Tibial nerve (tissue), 4 donors: ENCODE data around the gene THOC5. TPM values are rescaled to one million over a fixed set of nuclear protein-coding genes. Genes with fewer than 3 reads are reported as not detected.

Experiments used
- DNase-seq, 2 donors: peaks; one replicate each; pipeline ENCODE4 v3.0.0-alpha.2; 2019; ENCODE audit warnings: low spot score in 2 of 2
- H3K27ac ChIP-seq, 4 donors: fragments of 200-600 bp; sonication (generic) in 3 of 4; one replicate each; pipeline ENCODE4 v1.5.1; 2017 to 2019; ENCODE audit warnings: mild to moderate bottlenecking in 1 of 4
- H3K27me3 ChIP-seq, 2 donors: fragments of 200-600 bp; sonication (generic) in 1 of 2; one replicate each; pipeline versions ENCODE4 v1.5.1 to v1.6.0; 2017 to 2019
- H3K36me3 ChIP-seq, 3 donors: fragments of 200-600 bp; sonication (generic); one replicate each; pipeline ENCODE4 v1.5.1; 2018 to 2019
- H3K4me1 ChIP-seq, 4 donors: fragments of 200-600 bp; sonication (generic) in 3 of 4; one replicate each; pipeline ENCODE4 v1.5.1; 2017 to 2019
- H3K4me3 ChIP-seq, 4 donors: fragments of 200-600 bp; sonication (generic) in 3 of 4; one replicate each; pipeline ENCODE4 v1.5.1; 2017 to 2019; ENCODE audit warnings: mild to moderate bottlenecking in 1 of 4, moderate library complexity in 1 of 4
- H3K9me3 ChIP-seq, 4 donors: fragments of 200-600 bp; sonication (generic) in 3 of 4; one replicate each; pipeline ENCODE4 v1.5.1; 2017 to 2019
- EP300 ChIP-seq, 2 donors: sonication (generic); formaldehyde crosslinking; IDR thresholded peaks; one replicate each; pipeline ENCODE4 v1.6.1; 2017; ENCODE audit warnings: antibody characterized with exemption in 2 of 2, mild to moderate bottlenecking in 1 of 2
- POLR2A ChIP-seq, 2 donors: fragments of 450-650 bp; IDR thresholded peaks; one replicate each; pipeline ENCODE4 v1.6.1; 2017; ENCODE audit warnings: antibody characterized with exemption in 2 of 2, mild to moderate bottlenecking in 2 of 2, moderate library complexity in 2 of 2
- WGBS, 2 donors: methylation state at CpG; one replicate each; pipeline ENCODE4 v1.1.5; 2018; 5-methylcytosine and 5-hydroxymethylcytosine counted together
- total RNA-seq, 4 donors: library from RNA; depleted of rRNA; stranded (reverse); fragments of >200 nt; gene quantifications; one replicate each; pipeline ENCODE4 v1.1.0, GENCODE V29; 2016
- TF ChIP-seq, protein P1 (sequence below), 5 experiments: fragments of 200-600 bp in 3 of 5; fragments of 450-650 bp in 2 of 5; sonication (generic) in 3 of 5; IDR thresholded peaks; one replicate each; pipeline ENCODE4 v1.5.1; 2016 to 2019; ENCODE audit warnings: antibody characterized with exemption in 5 of 5, mild to moderate bottlenecking in 3 of 5, moderate library complexity in 2 of 5

Gene THOC5
- total RNA-seq, 4 donors from 2014 or later = 31.2 to 65.9 (median 50.3) TPM

DNA sequence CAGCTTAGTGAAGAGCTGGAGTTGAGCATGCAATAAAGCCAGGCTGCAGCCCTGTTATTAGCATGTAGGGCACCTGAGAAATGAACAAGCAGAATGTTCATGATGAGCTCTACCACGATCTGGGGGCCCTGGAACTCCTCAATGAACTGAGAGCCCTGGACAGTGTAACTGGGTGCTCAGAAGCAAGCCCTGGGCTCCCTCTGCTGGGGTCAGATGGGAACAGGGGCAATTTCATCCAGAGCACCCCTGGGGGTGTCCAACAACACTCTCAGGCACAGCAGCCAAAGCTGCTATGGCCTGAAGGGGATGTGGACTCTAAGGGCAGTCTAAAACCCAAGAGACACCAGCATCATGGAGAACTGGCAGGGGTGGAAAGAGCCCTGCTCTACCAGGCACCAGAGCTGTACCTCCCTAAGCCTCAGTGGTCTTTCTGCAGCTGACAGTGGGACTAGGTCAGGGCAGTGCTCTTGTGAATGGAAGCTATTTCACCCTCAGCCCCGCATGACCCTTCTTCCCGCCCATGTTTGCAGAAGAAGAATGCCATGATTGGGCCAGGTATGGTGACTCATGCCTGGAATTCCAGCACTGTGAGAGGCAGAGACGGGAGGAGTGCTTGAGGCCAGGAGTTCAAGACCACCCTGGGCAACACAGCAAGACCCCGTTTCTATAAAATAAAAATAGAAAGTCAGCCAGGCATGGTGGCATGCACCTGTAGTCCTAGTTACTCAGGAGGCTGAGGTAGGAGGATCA lies 28.9 kb downstream of the THOC5 start:
- DNase-seq = no peak
- TF ChIP-seq, protein P1, sequence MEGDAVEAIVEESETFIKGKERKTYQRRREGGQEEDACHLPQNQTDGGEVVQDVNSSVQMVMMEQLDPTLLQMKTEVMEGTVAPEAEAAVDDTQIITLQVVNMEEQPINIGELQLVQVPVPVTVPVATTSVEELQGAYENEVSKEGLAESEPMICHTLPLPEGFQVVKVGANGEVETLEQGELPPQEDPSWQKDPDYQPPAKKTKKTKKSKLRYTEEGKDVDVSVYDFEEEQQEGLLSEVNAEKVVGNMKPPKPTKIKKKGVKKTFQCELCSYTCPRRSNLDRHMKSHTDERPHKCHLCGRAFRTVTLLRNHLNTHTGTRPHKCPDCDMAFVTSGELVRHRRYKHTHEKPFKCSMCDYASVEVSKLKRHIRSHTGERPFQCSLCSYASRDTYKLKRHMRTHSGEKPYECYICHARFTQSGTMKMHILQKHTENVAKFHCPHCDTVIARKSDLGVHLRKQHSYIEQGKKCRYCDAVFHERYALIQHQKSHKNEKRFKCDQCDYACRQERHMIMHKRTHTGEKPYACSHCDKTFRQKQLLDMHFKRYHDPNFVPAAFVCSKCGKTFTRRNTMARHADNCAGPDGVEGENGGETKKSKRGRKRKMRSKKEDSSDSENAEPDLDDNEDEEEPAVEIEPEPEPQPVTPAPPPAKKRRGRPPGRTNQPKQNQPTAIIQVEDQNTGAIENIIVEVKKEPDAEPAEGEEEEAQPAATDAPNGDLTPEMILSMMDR (IDR thresholded peaks at IDR 0.05) = peak in 1 of 5 experiments; percentile 13
- TF ChIP-seq POLR2A (IDR thresholded peaks at IDR 0.05) (no peak), EP300 (IDR thresholded peaks at IDR 0.05) (no peak)
- Histone ChIP-seq H3K27ac (no peak overlapping the region), H3K4me1 (no peaks in the 10 kb centered on the region), H3K9me3 (no peaks in the 10 kb centered on the region), H3K4me3 (no peak overlapping the region), H3K27me3 (no peaks in the 10 kb centered on the region), H3K36me3 (peaks cover 0 to 98% (median 30%) of the 10 kb centered on the region in 3 donors)
- WGBS, 2 donors = 51 to 60% methylated on average over 5 of the region's 5 CpGs

DNA sequence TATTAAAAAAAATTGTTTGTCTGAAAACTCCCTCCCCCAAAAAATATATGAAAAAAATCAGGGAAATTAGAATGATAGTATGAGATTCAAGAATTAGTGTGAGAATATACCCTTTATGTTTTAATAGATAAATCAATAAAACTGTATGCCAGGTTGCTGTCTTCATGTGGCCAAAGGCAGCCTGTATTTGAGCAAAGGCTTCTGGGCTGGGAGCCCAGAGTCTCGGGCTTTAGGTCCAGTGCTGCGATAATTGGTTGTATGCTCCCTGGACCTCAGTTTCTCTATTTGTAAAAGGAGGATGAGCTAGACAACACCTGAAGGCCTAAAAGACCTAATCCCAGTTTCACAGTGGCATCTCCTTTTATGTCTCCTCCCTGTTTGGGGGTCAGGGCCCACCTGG lies 29.8 kb downstream of the THOC5 start:
- H3K36me3 ChIP-seq = peaks cover 0 to 98% (median 37%) of the 10 kb centered on the region in 3 donors
- H3K9me3 ChIP-seq = no peaks in the 10 kb centered on the region
- DNase-seq = no peak
- H3K27ac ChIP-seq = no peak overlapping the region
- no peak overlapping the region for H3K4me3 ChIP-seq
- 93 to 100% methylated on average over 2 of the region's 2 CpGs for whole genome bisulfite sequencing, 2 donors
- TF ChIP-seq EP300 (IDR thresholded peaks at IDR 0.05) (no peak), POLR2A (IDR thresholded peaks at IDR 0.05) (no peak)
- TF ChIP-seq, protein P1 (IDR thresholded peaks at IDR 0.05) = no peak
- no peaks in the 10 kb centered on the region for H3K27me3 ChIP-seq
- no peaks in the 10 kb centered on the region for H3K4me1 ChIP-seq

DNA sequence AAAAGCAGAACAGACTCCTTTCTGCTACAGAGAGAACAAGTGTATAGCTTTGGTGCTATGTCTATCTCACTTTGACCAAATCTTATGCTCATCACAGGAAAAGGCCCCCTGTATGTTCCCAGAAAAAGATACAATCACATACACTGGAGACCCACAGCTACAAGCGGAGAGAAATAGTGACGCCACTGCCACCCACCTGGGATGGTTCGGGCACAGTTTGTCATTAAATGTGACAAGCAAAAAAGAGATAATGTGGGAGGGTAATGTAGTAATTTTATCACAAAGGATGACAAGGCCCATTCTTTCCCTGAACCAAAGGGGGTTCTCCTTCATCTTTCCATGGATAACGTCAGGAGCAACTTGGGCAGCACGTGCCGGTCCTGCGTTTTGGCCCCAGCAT lies 32.0 kb downstream of the THOC5 start:
- TF ChIP-seq, protein P1 (IDR thresholded peaks at IDR 0.05) = no peak
- no peak for TF ChIP-seq POLR2A (IDR thresholded peaks at IDR 0.05)
- no peak for TF ChIP-seq EP300 (IDR thresholded peaks at IDR 0.05)
- DNase-seq = no peak
- H3K36me3 ChIP-seq = peaks cover 0 to 98% (median 51%) of the 10 kb centered on the region in 3 donors

DNA sequence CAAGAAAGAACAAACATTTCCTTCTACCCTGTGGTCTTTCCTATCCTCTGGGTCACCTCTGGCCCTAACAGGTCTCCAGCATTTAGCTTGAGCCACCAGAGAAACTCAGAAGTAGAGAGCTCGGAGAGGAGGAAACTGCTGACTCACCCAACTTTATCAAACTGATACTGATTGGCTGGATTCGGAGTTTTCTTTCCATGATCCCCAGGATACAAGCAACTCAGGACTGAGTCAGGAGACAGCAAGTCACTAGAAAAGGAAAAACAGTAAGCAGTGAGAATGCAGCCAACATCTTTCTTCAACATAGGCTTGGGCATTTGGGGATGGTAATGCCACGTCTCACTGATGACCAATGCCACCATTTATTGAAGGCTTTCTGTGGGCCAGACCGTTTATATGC lies 32.7 kb downstream of the THOC5 start:
- Histone ChIP-seq H3K27me3 (no peaks in the 10 kb centered on the region), H3K4me3 (no peak overlapping the region), H3K36me3 (peaks cover 0 to 98% (median 58%) of the 10 kb centered on the region in 3 donors), H3K9me3 (no peaks in the 10 kb centered on the region), H3K4me1 (no peaks in the 10 kb centered on the region), H3K27ac (no peak overlapping the region)
- WGBS, 2 donors = 80 to 90% methylated on average over 4 of the region's 4 CpGs
- no peak for DNase-seq
- no peak for TF ChIP-seq EP300 (IDR thresholded peaks at IDR 0.05)
- TF ChIP-seq, protein P1 (IDR thresholded peaks at IDR 0.05) = no peak

More for the DNA sequence above, 32.0 kb downstream of the THOC5 start:
- Histone ChIP-seq H3K9me3 (no peaks in the 10 kb centered on the region), H3K27ac (no peak overlapping the region), H3K27me3 (no peaks in the 10 kb centered on the region), H3K4me3 (no peak overlapping the region), H3K4me1 (no peaks in the 10 kb centered on the region)
- 95% methylated on average over 7 of the region's 7 CpGs for WGBS, 2 donors

DNA sequence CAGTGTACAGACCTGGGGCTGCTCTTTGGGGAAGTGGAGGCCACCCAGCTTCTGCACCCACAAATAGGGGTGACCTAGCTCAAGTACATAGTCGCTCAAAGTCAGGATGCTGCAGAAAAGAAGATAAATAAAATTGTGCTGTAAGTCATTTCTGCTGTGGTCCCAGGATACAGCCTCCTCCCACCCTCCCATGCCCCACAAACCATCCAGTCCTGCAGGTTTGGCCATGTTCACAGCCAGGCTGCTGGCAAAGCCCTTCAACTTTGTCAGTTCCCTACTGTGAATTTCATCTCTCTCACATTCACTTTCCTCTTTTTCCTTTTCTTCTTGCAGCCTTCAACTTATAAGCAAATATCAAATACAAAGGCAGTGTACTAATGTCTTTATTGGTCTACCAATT lies 33.6 kb downstream of the THOC5 start:
- WGBS, 2 donors = 100% methylated on average over 1 of the region's 1 CpG
- Histone ChIP-seq H3K9me3 (no peaks in the 10 kb centered on the region), H3K27ac (no peak overlapping the region), H3K27me3 (no peaks in the 10 kb centered on the region), H3K4me1 (no peaks in the 10 kb centered on the region), H3K4me3 (no peak overlapping the region), H3K36me3 (peaks cover 0 to 98% (median 66%) of the 10 kb centered on the region in 3 donors)
- TF ChIP-seq EP300 (IDR thresholded peaks at IDR 0.05) (no peak), POLR2A (IDR thresholded peaks at IDR 0.05) (no peak)
- TF ChIP-seq, protein P1 (IDR thresholded peaks at IDR 0.05) = no peak
- no peak for DNase-seq
